GM18511 (cell line): ENCODE measurements around the gene SLC38A3.
"Not testable (repeated sequence)": the region's sequence is repeated elsewhere in the genome, so short reads cannot be mapped to it uniquely, and the experiment has no call there.

ENCODE experiments used
- ATAC-seq: cut with Tn5 transposase; IDR thresholded peaks from one replicate; pipeline ENCODE4 v1.9.1; 2021; ENCODE audit warnings: mild to moderate bottlenecking, moderate library complexity; ENCODE audit not compliant: unreplicated experiment

SLC38A3 gene

DNA sequence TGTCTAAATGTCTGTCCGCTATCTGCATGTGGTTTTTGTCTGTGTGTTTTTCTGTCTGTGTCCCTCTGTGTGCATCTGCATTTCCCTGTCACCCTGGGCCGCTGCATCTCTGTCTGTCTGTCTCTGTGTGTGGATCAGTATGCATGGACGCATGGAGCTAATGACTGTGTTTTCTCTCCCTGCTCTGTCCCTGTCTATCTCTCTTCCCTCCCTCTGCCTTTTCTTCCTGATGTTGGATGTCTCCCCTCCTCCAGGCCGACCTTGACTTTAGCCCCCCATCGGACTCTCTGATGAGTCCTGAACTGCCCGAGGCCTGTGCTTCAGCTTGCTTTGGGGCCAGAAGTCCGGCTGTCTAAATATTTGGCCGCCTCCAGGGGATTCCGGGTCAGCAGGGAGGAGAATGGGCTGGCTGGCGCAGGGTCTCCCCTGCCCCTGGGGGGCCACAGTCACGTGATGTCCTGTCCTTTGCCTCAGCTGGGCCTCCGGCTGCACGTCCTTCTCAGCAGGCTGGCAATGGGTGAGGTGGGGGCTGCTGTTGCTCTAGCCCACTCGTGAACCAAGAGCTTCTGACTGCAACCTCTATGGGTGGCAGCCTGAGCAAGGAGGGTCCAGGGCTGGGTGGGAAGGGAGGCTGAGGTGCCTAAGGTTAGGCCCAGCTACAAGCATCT, 3.7 kb downstream of the SLC38A3 start:
- ATAC-seq, result no peak

DNA sequence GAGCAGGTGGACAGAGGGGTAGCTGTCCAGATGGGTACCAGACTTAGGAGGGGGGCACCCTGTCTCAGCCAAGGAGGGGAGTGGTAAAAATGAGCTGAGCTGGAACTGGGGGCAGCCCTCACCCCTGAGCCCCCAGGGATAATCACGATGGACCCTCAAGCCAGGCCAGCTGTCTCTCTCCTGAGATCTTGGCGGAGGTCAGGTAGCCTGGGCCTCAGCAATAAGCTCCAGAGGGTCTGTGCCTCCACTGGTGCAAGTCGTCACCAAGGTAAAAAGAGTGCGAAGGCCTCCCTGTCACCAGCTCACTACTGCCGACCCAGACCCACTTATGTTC, 5.1 kb downstream of the SLC38A3 start:
- ATAC-seq, result no peak

GRCh38 chr3:50210510-50211367, 5.7 kb downstream of the SLC38A3 start:
- ATAC-seq, result no peak

DNA sequence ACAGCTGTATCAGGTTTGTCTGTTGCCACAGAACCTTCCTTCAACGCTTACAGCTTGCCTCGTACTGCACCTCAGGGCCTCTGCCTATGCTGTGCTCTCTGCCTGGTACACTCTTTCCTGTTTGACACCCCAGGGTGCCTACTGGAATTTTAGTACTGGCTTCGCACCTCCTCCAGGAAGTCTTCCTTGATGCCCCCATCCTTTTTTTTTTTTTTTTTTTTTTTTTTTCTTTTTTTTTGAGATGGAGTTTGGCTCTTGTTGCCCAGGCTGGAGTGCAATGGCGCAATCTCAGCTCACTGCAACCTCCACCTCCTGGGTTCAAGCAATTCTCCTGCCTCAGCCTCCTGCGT, 6.3 kb downstream of the SLC38A3 start:
- ATAC-seq, result not testable (repeated sequence)

DNA sequence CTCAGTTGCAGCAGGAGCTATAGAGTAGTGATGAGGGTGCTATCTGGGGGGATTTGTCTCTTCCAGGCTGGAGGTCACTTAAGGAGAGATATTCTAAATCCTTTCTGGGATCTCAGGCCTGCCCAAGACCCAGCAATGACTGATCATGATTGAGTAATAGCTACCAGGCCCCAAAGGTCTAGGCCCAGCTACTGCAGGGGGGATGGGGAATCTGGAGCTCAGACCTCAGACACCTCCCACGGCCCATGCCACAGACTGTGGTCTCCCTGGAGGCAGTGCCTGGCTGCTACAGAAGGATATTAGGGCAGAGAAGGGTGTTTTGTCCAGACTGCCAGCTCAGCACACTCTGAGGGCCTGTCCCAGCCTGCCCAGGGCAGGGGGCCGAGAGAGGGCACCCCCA, 6.9 kb downstream of the SLC38A3 start:
- no peak for ATAC-seq

DNA sequence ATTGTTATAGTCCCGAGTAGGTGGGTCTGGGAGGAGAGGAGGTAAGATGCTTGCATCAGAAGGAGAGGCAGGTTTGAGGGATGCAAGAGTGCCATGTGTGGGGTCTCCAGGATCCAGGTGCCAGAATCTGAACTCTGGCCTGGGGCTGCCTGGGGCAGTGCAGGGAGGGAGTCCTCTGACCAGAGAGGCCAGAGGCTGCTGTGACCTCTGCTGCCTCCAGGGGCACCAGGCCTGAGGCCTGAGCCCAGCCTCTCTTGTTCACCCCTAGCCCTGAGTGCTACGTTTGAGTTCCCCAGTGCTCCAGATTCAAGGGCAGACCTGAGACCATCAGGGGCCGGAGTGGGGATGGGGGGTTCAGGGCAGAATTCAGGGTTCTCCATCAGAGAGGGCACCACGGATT, 7.4 kb downstream of the SLC38A3 start:
- no peak for ATAC-seq

DNA sequence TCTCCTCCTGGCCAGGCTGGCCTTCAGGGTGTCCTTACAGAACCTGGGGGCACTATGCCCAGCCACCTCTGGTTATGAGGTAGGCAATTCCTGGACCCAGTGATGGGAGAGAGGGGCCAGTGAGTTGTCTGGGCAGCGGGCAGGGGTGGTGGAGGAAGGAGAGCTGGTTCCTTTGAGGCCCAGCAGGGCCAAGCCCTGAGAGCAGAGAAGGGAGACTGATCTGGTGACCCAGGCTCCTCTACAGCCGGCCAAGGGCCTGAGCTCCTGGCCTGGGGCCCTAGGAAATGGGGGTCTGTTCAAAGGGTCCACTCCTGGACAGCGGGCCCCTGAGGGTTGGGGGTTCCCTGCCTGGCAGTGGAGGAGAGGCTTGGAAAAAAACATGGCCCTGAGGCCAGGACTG, 7.9 kb downstream of the SLC38A3 start:
- no peak for ATAC-seq

DNA sequence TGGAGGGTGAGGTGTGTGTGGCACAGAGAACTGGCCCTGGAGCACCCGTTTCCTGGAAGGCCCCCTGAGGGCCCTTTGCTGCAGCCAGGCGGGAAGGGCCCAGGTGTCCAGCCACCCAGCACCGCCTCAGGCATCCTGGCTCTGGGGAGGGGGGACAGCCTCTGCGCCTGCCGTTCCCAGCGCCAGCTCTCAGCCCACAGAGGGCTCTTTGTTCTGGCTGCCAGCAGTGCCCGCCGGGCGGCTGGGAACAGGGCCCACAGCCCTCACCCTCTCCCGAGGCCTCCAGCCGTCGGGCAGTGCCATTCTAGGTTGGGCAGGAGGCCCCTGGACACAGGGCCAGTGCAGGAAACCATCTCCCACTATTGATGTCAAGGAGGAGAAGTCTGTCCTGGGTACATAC, 8.3 kb downstream of the SLC38A3 start:
- ATAC-seq, result no peak

GRCh38 chr3:50214824-50215223, 9.8 kb downstream of the SLC38A3 start:
- no peak for ATAC-seq

DNA sequence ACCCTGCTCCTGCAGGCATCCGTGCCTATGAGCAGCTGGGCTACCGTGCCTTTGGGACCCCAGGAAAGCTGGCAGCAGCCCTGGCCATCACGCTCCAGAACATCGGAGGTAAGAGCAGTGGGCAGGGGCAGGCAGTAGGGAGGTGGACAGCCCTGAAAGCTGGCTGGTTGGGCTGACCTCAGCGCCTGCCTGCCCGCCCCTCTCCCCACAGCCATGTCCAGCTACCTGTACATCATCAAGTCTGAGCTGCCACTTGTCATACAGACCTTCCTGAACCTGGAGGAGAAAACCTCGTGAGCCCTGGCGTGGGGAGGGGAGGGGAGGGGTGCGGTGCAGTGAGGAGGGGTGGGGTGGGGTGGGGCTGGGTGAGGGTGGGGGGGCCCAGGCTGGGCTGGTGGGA, 10.5 kb downstream of the SLC38A3 start:
- ATAC-seq, result no peak

- ATAC-seq, result no peak
These were observed 12.6 kb downstream of the SLC38A3 start for GRCh38 chr3:50217681-50218080.

DNA sequence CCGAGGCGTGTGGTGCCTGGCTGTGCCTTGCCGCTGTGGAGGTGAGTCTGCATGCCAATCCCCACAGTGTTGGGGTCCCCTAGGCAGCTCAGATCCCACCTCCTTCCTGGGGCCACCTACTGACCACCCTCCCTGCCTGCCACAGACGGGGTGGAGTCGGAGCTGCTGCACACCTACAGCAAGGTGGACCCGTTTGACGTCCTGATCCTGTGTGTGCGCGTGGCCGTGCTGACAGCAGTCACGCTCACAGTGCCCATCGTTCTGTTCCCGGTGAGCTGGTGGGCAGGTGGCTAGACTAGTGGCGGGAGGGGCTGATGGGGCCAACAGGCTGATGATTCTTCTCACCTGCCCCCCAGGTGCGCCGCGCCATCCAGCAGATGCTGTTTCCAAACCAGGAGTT, 13.4 kb downstream of the SLC38A3 start:
- no peak for ATAC-seq

- no peak for ATAC-seq
These were observed 14.2 kb downstream of the SLC38A3 start for GRCh38 chr3:50219285-50219684.

- ATAC-seq, result no peak
These were observed 15.0 kb downstream of the SLC38A3 start for GRCh38 chr3:50220109-50220508.

DNA sequence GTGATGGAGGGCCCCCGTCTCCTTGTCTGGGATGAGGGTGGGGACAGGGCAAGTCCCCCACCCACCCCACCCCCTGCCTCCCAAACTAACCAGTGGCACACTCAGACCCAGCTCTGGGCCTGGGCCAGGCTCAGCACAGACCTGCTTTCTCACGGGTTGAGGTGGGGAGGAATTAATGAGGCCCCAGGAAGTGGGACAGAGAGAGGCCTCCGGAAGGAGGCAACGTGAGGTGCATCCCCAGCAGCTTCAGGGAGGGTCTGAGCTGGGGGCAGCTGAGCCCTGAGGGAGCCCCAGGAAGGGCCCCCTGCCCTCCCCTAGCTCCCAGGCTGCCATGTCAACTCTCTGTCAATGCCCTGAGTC, 16.0 kb downstream of the SLC38A3 start:
- ATAC-seq, result no peak

DNA sequence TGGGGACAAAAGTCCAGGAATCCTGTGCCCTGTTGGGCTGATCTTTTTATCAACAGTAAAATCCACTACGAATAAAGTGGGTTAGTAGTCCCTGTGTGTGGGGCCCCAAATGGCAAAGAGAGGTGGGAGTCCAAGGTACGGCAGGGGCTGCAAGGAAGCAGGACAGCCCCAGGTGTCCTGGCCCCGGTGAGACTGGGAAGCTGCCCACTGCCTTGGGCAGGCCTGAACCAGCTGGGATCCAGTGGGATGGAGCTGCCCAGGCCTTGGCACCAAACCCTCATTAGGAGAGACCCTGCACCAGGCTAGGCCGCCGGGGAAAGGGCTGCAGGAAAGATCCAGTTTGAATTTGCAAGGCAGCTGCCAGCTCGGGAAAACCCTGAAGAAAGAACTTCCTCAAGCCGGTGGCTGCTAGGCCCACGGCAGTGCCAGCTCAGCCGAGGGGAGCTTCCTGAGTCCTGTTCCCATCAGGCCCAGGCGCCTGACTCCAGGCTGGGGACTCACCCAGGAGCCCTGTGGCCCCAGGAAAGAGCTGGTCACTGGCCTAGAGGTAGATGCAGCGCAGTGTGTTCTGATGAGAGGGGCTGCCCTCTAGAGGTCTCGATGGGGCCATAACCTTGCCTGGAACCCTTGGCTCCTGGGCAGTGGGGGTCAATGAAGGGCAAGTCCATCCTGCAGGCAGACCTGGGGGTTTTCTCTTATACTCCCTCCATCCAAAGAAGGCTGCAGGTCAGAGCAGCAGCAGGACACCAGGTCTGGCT, 16.5 kb downstream of the SLC38A3 start:
- ATAC-seq, result no peak

DNA sequence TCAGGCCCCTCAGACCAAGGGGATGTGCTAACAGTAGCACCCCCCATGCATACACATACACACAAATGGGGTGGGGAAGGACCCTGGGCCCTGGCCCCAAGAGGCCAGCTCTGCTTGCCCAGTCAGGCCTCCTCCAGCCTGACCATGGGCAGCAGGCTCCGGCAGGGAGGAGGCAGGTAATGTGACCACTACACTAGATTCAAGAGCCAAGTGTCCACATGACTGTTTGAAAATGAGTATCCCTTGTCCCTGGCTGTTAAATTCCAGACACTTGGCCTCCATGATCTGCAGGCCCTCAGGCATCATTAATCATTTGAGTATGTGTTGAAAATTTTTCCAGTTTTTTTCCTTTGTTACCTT, 17.1 kb downstream of the SLC38A3 start:
- no peak for ATAC-seq

DNA sequence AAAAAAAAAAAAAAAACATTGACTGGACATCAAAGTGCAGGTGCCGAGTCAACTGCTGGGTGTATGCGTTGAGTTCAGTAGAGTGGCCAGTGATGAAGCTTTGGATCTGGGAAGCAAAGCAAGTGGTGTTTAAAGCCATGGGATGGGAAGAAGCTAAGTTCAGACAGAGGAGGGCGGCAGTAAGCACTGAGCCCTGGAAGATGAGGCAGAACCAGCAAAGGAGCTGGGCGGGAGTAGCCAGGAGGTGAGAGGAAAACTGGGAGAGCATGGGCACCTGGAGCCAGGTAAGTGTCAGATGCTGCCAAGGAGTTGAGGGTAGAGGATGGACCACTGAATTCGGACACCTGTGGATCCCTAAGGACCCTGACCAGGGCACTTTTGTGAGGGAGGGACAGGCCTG, 19.6 kb downstream of the SLC38A3 start:
- ATAC-seq, result no peak

- ATAC-seq, result peak; percentile 3
These were observed 21.9 kb downstream of the SLC38A3 start for GRCh38 chr3:50226888-50227389.

DNA sequence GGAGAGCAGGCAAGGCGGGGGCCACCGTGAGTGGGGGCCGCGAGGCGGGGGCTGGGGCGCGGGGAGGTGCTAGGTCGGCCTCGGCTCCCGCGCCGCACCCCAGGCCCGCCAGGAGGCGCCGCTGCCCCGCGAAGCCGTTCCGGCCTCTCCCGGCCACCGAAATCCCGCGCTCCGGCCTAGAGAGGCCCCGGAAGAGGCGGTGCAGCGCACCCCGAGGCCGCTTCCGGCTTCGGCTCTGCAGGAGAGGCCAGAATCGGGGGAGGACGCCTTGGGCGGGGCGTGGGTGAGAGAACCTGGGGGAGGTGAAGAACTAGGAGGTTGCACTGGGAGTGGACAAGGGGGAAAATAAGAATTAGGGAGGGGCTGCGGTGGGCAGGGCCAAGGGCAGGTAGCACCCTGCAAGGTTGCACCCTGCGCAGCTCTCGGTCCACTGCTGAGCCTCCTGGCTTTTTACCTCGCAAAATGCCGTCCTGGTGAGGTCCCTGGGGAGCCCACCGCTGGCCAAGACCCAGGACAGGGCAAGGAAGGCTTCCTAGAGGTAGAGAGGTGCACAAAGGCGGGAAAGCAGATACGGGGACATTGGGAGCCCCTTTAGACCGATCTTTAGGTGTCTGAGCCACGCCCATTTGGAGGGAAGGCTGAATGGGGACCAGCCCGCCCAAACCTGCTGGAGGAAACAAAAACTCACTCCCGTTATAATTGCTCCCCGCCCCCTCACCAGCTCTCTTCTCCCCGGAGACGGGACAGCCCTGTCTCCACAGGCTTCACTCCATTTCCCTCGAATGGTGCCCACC, 22.5 kb downstream of the SLC38A3 start:
- peak; percentile 84 for ATAC-seq

- not testable (repeated sequence) for ATAC-seq
These were observed 23.2 kb downstream of the SLC38A3 start for GRCh38 chr3:50228184-50228763.
